Stimulated activated CD8-positive, alpha-beta memory T cell treated with anti-CD3 and anti-CD28 coated beads, Interleukin-12 subunit alpha, Interleukin-12 subunit beta, amount 100 ng/mL, for 1 hour (primary cell): ENCODE results near the gene RTP3.
"Not testable (repeated sequence)": the region's sequence is repeated elsewhere in the genome, so short reads cannot be mapped to it uniquely, and the experiment has no call there.

ENCODE experiments used
- DNase-seq: peaks from one replicate; pipeline ENCODE4 v3.0.0-alpha.2; 2020; ENCODE audit warnings: low read depth

RTP3 gene

GRCh38 chr3:46519952-46520351 lies 22.2 kb downstream of the RTP3 start:
- no peak for DNase-seq

GRCh38 chr3:46520531-46520930 lies 22.8 kb downstream of the RTP3 start:
- no peak for DNase-seq

- no peak for DNase-seq
These were observed 23.3 kb downstream of the RTP3 start for GRCh38 chr3:46521096-46521495.

- not testable (repeated sequence) for DNase-seq
These were observed 24.4 kb downstream of the RTP3 start for GRCh38 chr3:46522201-46522600.

- no peak for DNase-seq
These were observed 25.8 kb downstream of the RTP3 start for GRCh38 chr3:46523556-46523955.

- DNase-seq, result no peak
These were observed 26.2 kb downstream of the RTP3 start for GRCh38 chr3:46524008-46524407.

- DNase-seq, result no peak
These were observed 27.1 kb downstream of the RTP3 start for GRCh38 chr3:46524832-46525231.

- no peak for DNase-seq
These were observed 29.5 kb downstream of the RTP3 start for GRCh38 chr3:46527239-46527638.

- DNase-seq, result no peak
These were observed 35.3 kb downstream of the RTP3 start for GRCh38 chr3:46533091-46533490.

- no peak for DNase-seq
These were observed 38.0 kb downstream of the RTP3 start for GRCh38 chr3:46535746-46536145.

GRCh38 chr3:46536758-46537157 lies 39.0 kb downstream of the RTP3 start:
- DNase-seq, result no peak

- DNase-seq, result no peak
These were observed 39.5 kb downstream of the RTP3 start for GRCh38 chr3:46537316-46537715.

- DNase-seq, result no peak
These were observed 40.0 kb downstream of the RTP3 start for GRCh38 chr3:46537779-46538178.

- not testable (repeated sequence) for DNase-seq
These were observed 40.6 kb downstream of the RTP3 start for GRCh38 chr3:46538425-46538802.

GRCh38 chr3:46538803-46539442 lies 41.1 kb downstream of the RTP3 start:
- DNase-seq, result peak; percentile 66

- no peak for DNase-seq
These were observed 41.7 kb downstream of the RTP3 start for GRCh38 chr3:46539443-46540005.

GRCh38 chr3:46540550-46540949 lies 42.8 kb downstream of the RTP3 start:
- no peak for DNase-seq

- no peak for DNase-seq
These were observed 44.1 kb downstream of the RTP3 start for GRCh38 chr3:46541835-46542234.

GRCh38 chr3:46542344-46542743 lies 44.6 kb downstream of the RTP3 start:
- DNase-seq, result no peak

GRCh38 chr3:46542801-46543201 lies 45.0 kb downstream of the RTP3 start:
- DNase-seq, result no peak

- DNase-seq, result no peak
These were observed 47.2 kb downstream of the RTP3 start for GRCh38 chr3:46544771-46545503.

- DNase-seq, result no peak
These were observed 48.2 kb downstream of the RTP3 start for GRCh38 chr3:46545818-46546630.
